ENCODE results near the gene KCNJ15. TPM values are rescaled to one million over a fixed set of nuclear protein-coding genes. Genes with fewer than 3 reads are reported as not detected.

The KCNJ15 gene
- total and polyA plus RNA-seq, 10 of the 15 experiments (the other 5 are each of a cell fraction or from before 2014, with no cell fraction given): 0.05 to 2.7 (median 0.33) TPM; not detected in 6

GRCh38 chr21:38246511-38246910, 10.3 kb upstream of the KCNJ15 start:
- H3K4me2 ChIP-seq (ENCODE audit: control insufficient read depth, insufficient read depth): no peak overlapping the region
- H3K9me3 ChIP-seq (replicated peaks; ENCODE audit: control insufficient read depth, insufficient read depth, low read length): no peaks in the 10 kb centered on the region
- intact Hi-C loops (cut with micrococcal nuclease; ENCODE audit: unreplicated experiment) (no loop called here), in situ Hi-C loops (cut with MboI) (loop anchor here (25.0 kb wide), 1 partner anchor 1734 kb away; no protein-coding TSS in a partner anchor)
- no peak for ATAC-seq
- TF ChIP-seq, protein P1, sequence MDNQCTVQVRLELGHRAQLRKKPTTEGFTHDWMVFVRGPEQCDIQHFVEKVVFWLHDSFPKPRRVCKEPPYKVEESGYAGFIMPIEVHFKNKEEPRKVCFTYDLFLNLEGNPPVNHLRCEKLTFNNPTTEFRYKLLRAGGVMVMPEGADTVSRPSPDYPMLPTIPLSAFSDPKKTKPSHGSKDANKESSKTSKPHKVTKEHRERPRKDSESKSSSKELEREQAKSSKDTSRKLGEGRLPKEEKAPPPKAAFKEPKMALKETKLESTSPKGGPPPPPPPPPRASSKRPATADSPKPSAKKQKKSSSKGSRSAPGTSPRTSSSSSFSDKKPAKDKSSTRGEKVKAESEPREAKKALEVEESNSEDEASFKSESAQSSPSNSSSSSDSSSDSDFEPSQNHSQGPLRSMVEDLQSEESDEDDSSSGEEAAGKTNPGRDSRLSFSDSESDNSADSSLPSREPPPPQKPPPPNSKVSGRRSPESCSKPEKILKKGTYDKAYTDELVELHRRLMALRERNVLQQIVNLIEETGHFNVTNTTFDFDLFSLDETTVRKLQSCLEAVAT (IDR thresholded peaks at IDR 0.05): no peak
- TF ChIP-seq IKZF2 (IDR thresholded peaks at IDR 0.05): no peak
- no peak for TF ChIP-seq E2F8 (IDR thresholded peaks at IDR 0.05; ENCODE audit: low read depth, partially characterized antibody)
- TF ChIP-seq NFYB (IDR thresholded peaks at IDR 0.05; ENCODE audit: insufficient read depth, low read depth, low read length): no peak
- TF ChIP-seq CBFB (IDR thresholded peaks at IDR 0.05; ENCODE audit: low read depth): no peak
- TF ChIP-seq FOS (IDR thresholded peaks at IDR 0.05; ENCODE audit: borderline replicate concordance, extremely low read depth, insufficient read length): no peak
- no peak for TF ChIP-seq MTA2 (IDR thresholded peaks at IDR 0.05; ENCODE audit: low read depth)
- no peak for TF ChIP-seq SUPT20H (IDR thresholded peaks at IDR 0.05; ENCODE audit: borderline replicate concordance, control insufficient read depth, low read depth, low read length)
- TF ChIP-seq BRCA1 (IDR thresholded peaks at IDR 0.05; ENCODE audit: low read depth, low read length): no peak
- TF ChIP-seq, protein P2, sequence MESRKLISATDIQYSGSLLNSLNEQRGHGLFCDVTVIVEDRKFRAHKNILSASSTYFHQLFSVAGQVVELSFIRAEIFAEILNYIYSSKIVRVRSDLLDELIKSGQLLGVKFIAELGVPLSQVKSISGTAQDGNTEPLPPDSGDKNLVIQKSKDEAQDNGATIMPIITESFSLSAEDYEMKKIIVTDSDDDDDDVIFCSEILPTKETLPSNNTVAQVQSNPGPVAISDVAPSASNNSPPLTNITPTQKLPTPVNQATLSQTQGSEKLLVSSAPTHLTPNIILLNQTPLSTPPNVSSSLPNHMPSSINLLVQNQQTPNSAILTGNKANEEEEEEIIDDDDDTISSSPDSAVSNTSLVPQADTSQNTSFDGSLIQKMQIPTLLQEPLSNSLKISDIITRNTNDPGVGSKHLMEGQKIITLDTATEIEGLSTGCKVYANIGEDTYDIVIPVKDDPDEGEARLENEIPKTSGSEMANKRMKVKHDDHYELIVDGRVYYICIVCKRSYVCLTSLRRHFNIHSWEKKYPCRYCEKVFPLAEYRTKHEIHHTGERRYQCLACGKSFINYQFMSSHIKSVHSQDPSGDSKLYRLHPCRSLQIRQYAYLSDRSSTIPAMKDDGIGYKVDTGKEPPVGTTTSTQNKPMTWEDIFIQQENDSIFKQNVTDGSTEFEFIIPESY (IDR thresholded peaks at IDR 0.05): no peak
- TF ChIP-seq IKZF1 (conservative IDR thresholded peaks at IDR 0.05): no peak
- no peak for TF ChIP-seq BCL11A (IDR thresholded peaks at IDR 0.05; ENCODE audit: low read depth, low read length)
- no peak for TF ChIP-seq SREBF2 (IDR thresholded peaks at IDR 0.05; ENCODE audit: low read length)
- no peak for TF ChIP-seq E4F1 (IDR thresholded peaks at IDR 0.05; ENCODE audit: borderline replicate concordance, partially characterized antibody)
- H3K27ac ChIP-seq (ENCODE audit: control insufficient read depth, insufficient read depth): no peak overlapping the region
- no peak for FAIRE-seq
- H3K36me3 ChIP-seq (ENCODE audit: control insufficient read depth in 2 of 2, insufficient read depth in 2 of 2, low read length in 1 of 2): no peaks in the 10 kb centered on the region
- no TSS peak for BruUV-seq (replicated peaks)
- no peaks in the 10 kb centered on the region for H3K27me3 ChIP-seq (replicated peaks in 1 of 2; ENCODE audit: control insufficient read depth in 2 of 2, insufficient read depth in 2 of 2, low read length in 1 of 2)
- no peak overlapping the region for H2AFZ ChIP-seq (ENCODE audit: control insufficient read depth, low read depth, low read length)
- RAD21 ChIA-PET (ENCODE audit: unreplicated experiment): no interaction called here
- POLR2A ChIA-PET: no interaction called here
- no peak overlapping the region for H3K9ac ChIP-seq (ENCODE audit: control insufficient read depth, insufficient read depth, low read length)
- H3K4me1 ChIP-seq (ENCODE audit: control insufficient read depth, insufficient read depth, low read length): peaks cover 16% of the 10 kb centered on the region
- no peak for DNase-seq (ENCODE audit: low read depth, low spot score)
- no peak overlapping the region for H3K4me3 ChIP-seq
- H3K79me2 ChIP-seq (ENCODE audit: control insufficient read depth, insufficient read depth, low read length): no peaks in the 10 kb centered on the region
- H4K20me1 ChIP-seq (ENCODE audit: control insufficient read depth, insufficient read depth): no peaks in the 10 kb centered on the region
- SMC1A ChIA-PET (ENCODE audit: uncharacterized antibody, unreplicated experiment): interaction anchor here (0.7 to 5.6 kb wide), 7 partner anchors 8 to 32 kb away, joined by 3 to 54 read pairs (median 4); no protein-coding TSS in a partner anchor
- CTCF ChIA-PET: interaction anchor here (0.7 kb wide), 1 partner anchor 691 kb away, joined by 3 read pairs; no protein-coding TSS in a partner anchor

Data from GM12878 (cell line).